ENCODE measurements around the gene TSPEAR.
"Not testable (repeated sequence)": the region's sequence is repeated elsewhere in the genome, so short reads cannot be mapped to it uniquely, and the experiment has no call there.

Gene TSPEAR

GRCh38 chr21:44581158-44581557 lies 130.2 kb downstream of the TSPEAR start:
- DNase-seq (ENCODE audit: low spot score): no peak
- in situ Hi-C loops (cut with MboI; ENCODE audit: low sequenced_read_pairs, unreplicated experiment): no loop called here
- no peak for TF ChIP-seq CTCF (IDR thresholded peaks at IDR 0.05; ENCODE audit: borderline replicate concordance, control extremely low read depth, extremely low read depth, insufficient read depth, missing control alignments)

- DNase-seq (ENCODE audit: low spot score); in situ Hi-C loops (cut with MboI; ENCODE audit: low sequenced_read_pairs, unreplicated experiment): not testable (repeated sequence)
Observed at GRCh38 chr21:44580231-44580821, 131.0 kb downstream of the TSPEAR start, which contains the start of gene KRTAP10-5. TSS of gene KRTAP10-5 (minus strand) at chr21:44580604. CDS start at chr21:44580578, 26 bp downstream.

GRCh38 chr21:44579833-44580144 lies 131.6 kb downstream of the TSPEAR start:
- TF ChIP-seq CTCF (IDR thresholded peaks at IDR 0.05; ENCODE audit: borderline replicate concordance, control extremely low read depth, extremely low read depth, insufficient read depth, missing control alignments): no peak
- in situ Hi-C loops (cut with MboI; ENCODE audit: low sequenced_read_pairs, unreplicated experiment): no loop called here
- DNase-seq (ENCODE audit: low spot score): no peak

- no peak for TF ChIP-seq CTCF (IDR thresholded peaks at IDR 0.05; ENCODE audit: borderline replicate concordance, control extremely low read depth, extremely low read depth, insufficient read depth, missing control alignments)
- no peak for DNase-seq (ENCODE audit: low spot score)
- in situ Hi-C loops (cut with MboI; ENCODE audit: low sequenced_read_pairs, unreplicated experiment): no loop called here
Observed at GRCh38 chr21:44579056-44579832, 132.1 kb downstream of the TSPEAR start.

GRCh38 chr21:44578371-44579055 lies 132.9 kb downstream of the TSPEAR start:
- no peak for TF ChIP-seq CTCF (IDR thresholded peaks at IDR 0.05; ENCODE audit: borderline replicate concordance, control extremely low read depth, extremely low read depth, insufficient read depth, missing control alignments)
- no peak for DNase-seq (ENCODE audit: low spot score)
- in situ Hi-C loops (cut with MboI; ENCODE audit: low sequenced_read_pairs, unreplicated experiment): no loop called here

- TF ChIP-seq CTCF (IDR thresholded peaks at IDR 0.05; ENCODE audit: borderline replicate concordance, control extremely low read depth, extremely low read depth, insufficient read depth, missing control alignments): no peak
- in situ Hi-C loops (cut with MboI; ENCODE audit: low sequenced_read_pairs, unreplicated experiment): no loop called here
- no peak for DNase-seq (ENCODE audit: low spot score)
Observed at GRCh38 chr21:44576025-44576420, 135.3 kb downstream of the TSPEAR start.

Data from GM13976 (cell line).